Melanocyte of skin (primary cell): Measurements from ENCODE around the gene MIP. TPM values are rescaled to one million over a fixed set of nuclear protein-coding genes. Genes with fewer than 3 reads are reported as not detected.

Source experiments
- total RNA-seq, 2 donors: library from RNA; depleted of rRNA; stranded (reverse); fragments of >200 nt; gene quantifications; 2 replicates each; pipeline ENCODE4 v1.2.3, GENCODE V29; 2012

MIP gene
- not detected for total RNA-seq

DNA sequence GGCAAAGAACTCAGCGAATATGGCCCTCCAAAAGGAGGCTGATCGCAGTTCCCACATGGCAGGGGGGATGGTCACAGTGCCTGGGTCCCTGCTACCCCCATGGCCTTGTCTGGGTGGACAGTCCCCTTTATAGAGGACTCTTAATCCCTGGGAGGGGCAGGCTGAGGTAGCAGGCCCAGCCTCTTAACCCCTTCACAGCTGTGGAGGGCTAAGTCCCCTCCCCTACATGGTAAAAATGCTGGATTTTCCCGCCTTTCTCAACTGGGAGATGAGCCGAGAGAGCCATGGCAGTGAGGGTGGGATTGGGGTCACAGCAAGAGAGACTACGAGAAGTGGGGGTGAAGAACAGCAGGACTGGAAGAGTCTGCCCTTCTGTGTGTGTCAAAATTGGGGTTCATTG lies at the start of gene MIP:
TSS of gene MIP (minus strand) at position 101 of the 400 bp plus-strand sequence. CDS start at position 57, 44 bp downstream.

DNA sequence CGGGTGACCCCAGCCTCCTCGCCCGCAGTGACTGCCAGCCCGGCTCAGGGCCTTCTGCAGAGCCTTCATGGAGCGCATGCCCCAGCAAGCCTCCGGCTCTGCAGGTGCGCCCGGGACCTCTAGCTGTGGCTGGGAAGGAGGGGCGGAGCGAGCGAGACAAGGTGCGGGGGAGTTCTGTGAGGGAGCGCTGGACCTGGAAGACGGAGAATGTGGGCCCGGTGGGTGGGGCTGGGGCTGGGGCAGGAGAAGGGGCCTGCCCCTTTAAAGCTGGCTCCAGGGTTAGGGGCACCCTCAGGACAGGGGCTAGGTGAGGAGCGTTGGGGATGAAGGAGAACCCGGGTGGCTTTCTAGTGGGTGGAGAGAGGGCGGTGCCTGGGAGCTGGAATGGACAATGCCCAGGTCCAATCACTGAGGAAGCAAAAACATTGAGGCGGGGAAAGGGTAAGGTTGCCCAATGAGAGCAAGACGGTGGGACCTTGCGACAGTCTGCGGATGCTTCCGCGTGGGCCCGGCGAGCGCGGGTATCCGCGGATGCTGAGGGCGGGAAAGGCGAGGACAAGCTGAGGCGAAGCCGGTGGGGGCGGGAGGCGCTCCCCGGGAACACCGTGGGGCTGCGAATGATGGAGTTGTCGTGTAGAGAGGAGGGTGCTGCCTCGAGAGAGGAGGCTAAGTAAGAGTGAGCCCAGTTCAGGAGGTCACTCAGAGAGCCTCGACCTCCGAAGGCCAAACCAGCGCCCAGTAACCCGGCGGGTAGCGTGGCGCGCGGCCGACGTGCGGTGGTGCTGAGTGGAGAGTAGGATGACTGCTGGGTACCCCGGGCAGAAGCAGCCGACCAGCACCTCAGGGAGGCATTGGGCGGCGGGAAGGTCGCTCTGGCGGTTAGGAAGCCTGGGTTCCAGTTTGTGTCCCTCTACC lies 33.8 kb upstream of the MIP start, which contains the start of gene GLS2:
TSS of gene GLS2 (minus strand) at position 121 of the 915 bp plus-strand sequence. CDS start at position 78, 43 bp downstream.

GRCh38 chr12:56468216-56469006 lies 14.0 kb upstream of the MIP start, which contains the start of gene SPRYD4:
Gene SPRYD4, plus strand, starts transcription at chr12:56468578. Its CDS starts 14 bp downstream, at chr12:56468592.

GRCh38 chr12:56448860-56449621 lies 5.4 kb downstream of the MIP start, which contains the start of gene TIMELESS:
Gene TIMELESS, minus strand, starts transcription at chr12:56449426. Its CDS starts 15,256 bp downstream, at chr12:56434170.

Other genes with a start within 250 kb of the MIP start
- gene RNF41, start 232.7 kb downstream of the MIP start, total RNA-seq: 10 to 100 TPM; 54.7 to 72.6 TPM
- gene NABP2, start 230.3 kb downstream of the MIP start, total RNA-seq: 10 to 100 TPM; 30.6 to 52.9 TPM
- gene SLC39A5, start 224.6 kb downstream of the MIP start, total RNA-seq: not detected
- gene ANKRD52, start 196.3 kb downstream of the MIP start, total RNA-seq: 10 to 100 TPM; 29.3 to 37.3 TPM
- 1 to 10 TPM; 6.0 to 9.3 TPM for gene COQ10A, start 187.7 kb downstream of the MIP start, total RNA-seq
- gene CS, start 154.3 kb downstream of the MIP start, total RNA-seq: 100 to 1,000 TPM; 141 to 198 TPM
- gene CNPY2, start 138.7 kb downstream of the MIP start, total RNA-seq: 100 to 1,000 TPM; 172 to 220 TPM
- gene PAN2, start 120.7 kb downstream of the MIP start, total RNA-seq: 10 to 100 TPM; 16.3 to 36.1 TPM
- gene IL23A, start 115.8 kb downstream of the MIP start, total RNA-seq: under 1 TPM in 1 of 2 donors, not detected in 1; 0.33 TPM
- 100 to 1,000 TPM; 712 to 885 TPM for gene STAT2, start 94.5 kb downstream of the MIP start, total RNA-seq
- not detected for gene APOF, start 91.8 kb downstream of the MIP start, total RNA-seq
- 10 to 100 TPM in 1 of 2 donors, 1 to 10 TPM in 1; 8.9 to 16.7 TPM for gene TIMELESS, start 5.2 kb downstream of the MIP start, total RNA-seq
- 1 to 10 TPM; 2.4 to 3.0 TPM for gene SPRYD4, start 13.9 kb upstream of the MIP start, total RNA-seq
- not detected for gene GLS2, start 33.5 kb upstream of the MIP start, total RNA-seq
- gene RBMS2, start 67.2 kb upstream of the MIP start, total RNA-seq: 1 to 10 TPM; 8.3 to 9.0 TPM
- 10 to 100 TPM; 52.0 to 56.3 TPM for gene BAZ2A, start 175.7 kb upstream of the MIP start, total RNA-seq
- gene ATP5F1B, start 191.3 kb upstream of the MIP start, total RNA-seq: 100 to 1,000 TPM; 532 to 644 TPM
- gene PTGES3, start 233.6 kb upstream of the MIP start, total RNA-seq: 100 to 1,000 TPM in 1 of 2 donors, 10 to 100 TPM in 1; 42.3 to 108 TPM